Loucy (cell line): ENCODE results near the gene SYNGR3.

ENCODE experiments used
- H2AFZ ChIP-seq: fragments of 200-600 bp; sonication (generic); 2 replicates; pipeline ENCODE4 v1.6.0; 2016; ENCODE audit warnings: antibody characterized with exemption, mild to moderate bottlenecking, low read length, moderate library complexity
- H3F3A ChIP-seq: fragments of 200-600 bp; 2 replicates; pipeline ENCODE4 v1.6.0; 2016; ENCODE audit warnings: antibody characterized with exemption, low read depth, mild to moderate bottlenecking
- H3K27me3 ChIP-seq: fragments of 200-600 bp; sonication (generic); 2 replicates; pipeline ENCODE4 v1.6.1; 2014; ENCODE audit warnings: low read length, mild to moderate bottlenecking; ENCODE audit not compliant: insufficient read depth, poor library complexity, severe bottlenecking
- H3K36me3 ChIP-seq: fragments of 200-600 bp; sonication (generic); 2 replicates; pipeline ENCODE4 v1.6.1; 2016; ENCODE audit warnings: low read length; ENCODE audit not compliant: insufficient read depth
- H3K4me1 ChIP-seq: fragments of 200-600 bp; sonication (generic); 2 replicates; pipeline ENCODE4 v1.5.1; 2014; ENCODE audit warnings: low read length, mild to moderate bottlenecking; ENCODE audit not compliant: insufficient read depth, poor library complexity, severe bottlenecking
- H3K4me2 ChIP-seq: fragments of 200-600 bp; sonication (generic); 2 replicates; pipeline ENCODE4 v1.6.0; 2014; ENCODE audit warnings: antibody characterized with exemption, low read length, low read depth, mild to moderate bottlenecking; ENCODE audit not compliant: poor library complexity, severe bottlenecking
- H3K4me3 ChIP-seq: fragments of 200-600 bp; sonication (generic); 2 replicates; pipeline ENCODE4 v1.5.1; 2014; ENCODE audit warnings: low read length, mild to moderate bottlenecking, mixed read lengths; ENCODE audit not compliant: poor library complexity, severe bottlenecking
- H3K79me2 ChIP-seq: fragments of 200-600 bp; sonication (generic); 2 replicates; pipeline ENCODE4 v1.6.1; 2014; ENCODE audit warnings: low read length; ENCODE audit not compliant: insufficient read depth
- H3K9ac ChIP-seq: fragments of 200-600 bp; sonication (generic); 2 replicates; pipeline ENCODE4 v1.6.0; 2014; ENCODE audit warnings: mild to moderate bottlenecking, low read depth, low read length, moderate library complexity; ENCODE audit not compliant: poor library complexity, severe bottlenecking
- H3K9me2 ChIP-seq: fragments of 200-600 bp; sonication (generic); replicated peaks from 2 replicates; pipeline ENCODE4 v1.6.1; 2016; ENCODE audit warnings: low read depth, low read length, mixed read lengths
- H3K9me3 ChIP-seq: fragments of 200-600 bp; sonication (generic); 2 replicates; pipeline ENCODE4 v1.6.1; 2014; ENCODE audit warnings: mild to moderate bottlenecking, antibody characterized with exemption, low read length, low read depth; ENCODE audit not compliant: insufficient read depth
- H4K20me1 ChIP-seq: fragments of 200-600 bp; sonication (generic); 2 replicates; pipeline ENCODE4 v1.6.0; 2014; ENCODE audit warnings: antibody characterized with exemption, low read length, mild to moderate bottlenecking; ENCODE audit not compliant: insufficient read depth, poor library complexity, severe bottlenecking
- CTCF ChIP-seq: fragments of 200-600 bp; sonication (generic); conservative IDR thresholded peaks from 2 replicates; pipeline ENCODE4 v1.5.1; 2014; ENCODE audit warnings: mild to moderate bottlenecking, antibody characterized with exemption, low read length
- EZH2phosphoT487 ChIP-seq: fragments of 200-600 bp; IDR thresholded peaks from 2 replicates; pipeline ENCODE4 v1.6.1; 2018; ENCODE audit warnings: antibody characterized with exemption, mild to moderate bottlenecking, moderate library complexity, borderline replicate concordance

Gene SYNGR3

GRCh38 chr16:2025251-2025650 lies 35.5 kb downstream of the SYNGR3 start:
- Histone ChIP-seq H3F3A (no peaks in the 10 kb centered on the region), H3K4me2 (no peak overlapping the region), H3K79me2 (no peaks in the 10 kb centered on the region), H3K4me3 (no peak overlapping the region), H3K4me1 (peaks cover 10% of the 10 kb centered on the region), H3K9me2 (no peaks in the 10 kb centered on the region), H2AFZ (no peak overlapping the region), H3K36me3 (no peaks in the 10 kb centered on the region), H3K9ac (no peak overlapping the region), H3K27me3 (peaks cover 4% of the 10 kb centered on the region), H3K9me3 (no peaks in the 10 kb centered on the region), H4K20me1 (no peaks in the 10 kb centered on the region)
- TF ChIP-seq CTCF (no peak), EZH2phosphoT487 (no peak)

GRCh38 chr16:2025878-2026460 lies 36.2 kb downstream of the SYNGR3 start:
- TF ChIP-seq CTCF: no peak
- no peak for TF ChIP-seq EZH2phosphoT487
- Histone ChIP-seq H3K4me2 (no peak overlapping the region), H3K9ac (no peak overlapping the region), H3K4me1 (peaks cover 10% of the 10 kb centered on the region), H3K27me3 (peaks cover 4% of the 10 kb centered on the region), H4K20me1 (no peaks in the 10 kb centered on the region), H3K4me3 (no peak overlapping the region), H2AFZ (no peak overlapping the region), H3K36me3 (no peaks in the 10 kb centered on the region), H3F3A (no peaks in the 10 kb centered on the region), H3K9me2 (no peaks in the 10 kb centered on the region), H3K9me3 (no peaks in the 10 kb centered on the region), H3K79me2 (no peaks in the 10 kb centered on the region)

- Histone ChIP-seq H3K9ac (no peak within 1 kb of the TSS), H3K27me3 (peaks cover 4% of the 10 kb centered on the region), H3K4me1 (peaks cover 10% of the 10 kb centered on the region), H3K4me3 (peak within 1 kb of the TSS; percentile 38), H3K9me2 (no peaks in the 10 kb centered on the region), H2AFZ (no peak within 1 kb of the TSS), H3K79me2 (no peaks in the 10 kb centered on the region), H3F3A (no peaks in the 10 kb centered on the region), H3K9me3 (no peaks in the 10 kb centered on the region), H3K4me2 (peak within 1 kb of the TSS; percentile 27), H3K36me3 (no peaks in the 10 kb centered on the region), H4K20me1 (no peaks in the 10 kb centered on the region)
- TF ChIP-seq CTCF: no peak
These were observed 36.8 kb downstream of the SYNGR3 start, which contains the start of gene NHERF2 for GRCh38 chr16:2026461-2027023. NHERF2 (plus strand) TSS chr16:2026902; CDS start chr16:2027006, 104 bp downstream.
